ENCODE measurements around the gene MFSD2A.
A peak's percentile ranks its signal among the peaks of the same experiment; 100 is the strongest.
"Not testable (repeated sequence)": the region's sequence is repeated elsewhere in the genome, so short reads cannot be mapped to it uniquely, and the experiment has no call there.

The MFSD2A gene

GRCh38 chr1:39954870-39955546 lies at the start of gene MFSD2A:
Gene MFSD2A, plus strand, starts transcription at chr1:39955145. Its CDS starts 148 bp downstream, at chr1:39955293.
- no peak for TF ChIP-seq CTCF (IDR thresholded peaks at IDR 0.05; ENCODE audit: low read depth, low read length)
- H3K4me3 ChIP-seq (ENCODE audit: low read depth, low read length): peak within 1 kb of the TSS; percentile 71

- no peak overlapping the region for H3K4me3 ChIP-seq (ENCODE audit: low read depth, low read length)
- TF ChIP-seq CTCF (IDR thresholded peaks at IDR 0.05; ENCODE audit: low read depth, low read length): no peak
Observed at GRCh38 chr1:39905172-39905571, 49.8 kb upstream of the MFSD2A start.

- no peak for TF ChIP-seq CTCF (IDR thresholded peaks at IDR 0.05; ENCODE audit: low read depth, low read length)
- no peak overlapping the region for H3K4me3 ChIP-seq (ENCODE audit: low read depth, low read length)
Observed at GRCh38 chr1:39907528-39908453, 47.2 kb upstream of the MFSD2A start.

- no peak overlapping the region for H3K4me3 ChIP-seq (ENCODE audit: low read depth, low read length)
- no peak for TF ChIP-seq CTCF (IDR thresholded peaks at IDR 0.05; ENCODE audit: low read depth, low read length)
Observed at GRCh38 chr1:39908534-39908933, 46.4 kb upstream of the MFSD2A start.

GRCh38 chr1:39910263-39910662 lies 44.7 kb upstream of the MFSD2A start:
- no peak for TF ChIP-seq CTCF (IDR thresholded peaks at IDR 0.05; ENCODE audit: low read depth, low read length)
- H3K4me3 ChIP-seq (ENCODE audit: low read depth, low read length): no peak overlapping the region

- not testable (repeated sequence) for H3K4me3 ChIP-seq (ENCODE audit: low read depth, low read length)
Observed at GRCh38 chr1:39913136-39913535, 41.8 kb upstream of the MFSD2A start.

- no peak for TF ChIP-seq CTCF (IDR thresholded peaks at IDR 0.05; ENCODE audit: low read depth, low read length)
- no peak overlapping the region for H3K4me3 ChIP-seq (ENCODE audit: low read depth, low read length)
Observed at GRCh38 chr1:39915499-39916129, 39.3 kb upstream of the MFSD2A start.

Measured in WI38 (cell line).